NCI-H2107 treated with DMSO at 0.1 percent for 48 hours (cell line): ENCODE results near the gene COL4A6.

Experiments used
- DNase-seq: peaks from one replicate; lab custom pipeline; 2025; ENCODE audit not compliant: unreplicated experiment; lab: John Stamatoyannopoulos, UW

The COL4A6 gene

GRCh38 chrX:108160309-108160708 is 277.9 kb downstream of the COL4A6 start:
- no peak for DNase-seq

- no peak for DNase-seq
Measured at GRCh38 chrX:108159028-108159670, 279.1 kb downstream of the COL4A6 start.

GRCh38 chrX:108157628-108158027 is 280.6 kb downstream of the COL4A6 start:
- no peak for DNase-seq

- no peak for DNase-seq
Measured at GRCh38 chrX:108156934-108157466, 281.2 kb downstream of the COL4A6 start.

GRCh38 chrX:108156082-108156481 is 282.1 kb downstream of the COL4A6 start:
- DNase-seq: no peak

GRCh38 chrX:108148524-108148923 is 289.7 kb downstream of the COL4A6 start:
- DNase-seq: no peak

GRCh38 chrX:108138814-108139702 is 299.2 kb downstream of the COL4A6 start:
- no peak for DNase-seq

GRCh38 chrX:108134724-108135123 is 303.5 kb downstream of the COL4A6 start:
- DNase-seq: no peak

GRCh38 chrX:108132876-108133275 is 305.3 kb downstream of the COL4A6 start:
- no peak for DNase-seq

- DNase-seq: no peak
Measured at GRCh38 chrX:108132034-108132433, 306.2 kb downstream of the COL4A6 start.

- DNase-seq: no peak
Measured at GRCh38 chrX:108131471-108131870, 306.8 kb downstream of the COL4A6 start.

GRCh38 chrX:108130889-108131288 is 307.3 kb downstream of the COL4A6 start:
- DNase-seq: no peak

GRCh38 chrX:108127152-108127551 is 311.1 kb downstream of the COL4A6 start:
- DNase-seq: no peak

GRCh38 chrX:108126661-108127060 is 311.6 kb downstream of the COL4A6 start:
- no peak for DNase-seq

GRCh38 chrX:108123591-108124366 is 314.4 kb downstream of the COL4A6 start:
- no peak for DNase-seq

GRCh38 chrX:108122748-108123147 is 315.5 kb downstream of the COL4A6 start:
- DNase-seq: no peak

- DNase-seq: no peak
Measured at GRCh38 chrX:108121291-108121690, 316.9 kb downstream of the COL4A6 start.

- DNase-seq: peak; percentile 79
Measured at GRCh38 chrX:108117988-108118387, 320.2 kb downstream of the COL4A6 start.

GRCh38 chrX:108114541-108114940 is 323.7 kb downstream of the COL4A6 start:
- DNase-seq: no peak
